ENCODE results near the gene C14orf93.

DNA sequence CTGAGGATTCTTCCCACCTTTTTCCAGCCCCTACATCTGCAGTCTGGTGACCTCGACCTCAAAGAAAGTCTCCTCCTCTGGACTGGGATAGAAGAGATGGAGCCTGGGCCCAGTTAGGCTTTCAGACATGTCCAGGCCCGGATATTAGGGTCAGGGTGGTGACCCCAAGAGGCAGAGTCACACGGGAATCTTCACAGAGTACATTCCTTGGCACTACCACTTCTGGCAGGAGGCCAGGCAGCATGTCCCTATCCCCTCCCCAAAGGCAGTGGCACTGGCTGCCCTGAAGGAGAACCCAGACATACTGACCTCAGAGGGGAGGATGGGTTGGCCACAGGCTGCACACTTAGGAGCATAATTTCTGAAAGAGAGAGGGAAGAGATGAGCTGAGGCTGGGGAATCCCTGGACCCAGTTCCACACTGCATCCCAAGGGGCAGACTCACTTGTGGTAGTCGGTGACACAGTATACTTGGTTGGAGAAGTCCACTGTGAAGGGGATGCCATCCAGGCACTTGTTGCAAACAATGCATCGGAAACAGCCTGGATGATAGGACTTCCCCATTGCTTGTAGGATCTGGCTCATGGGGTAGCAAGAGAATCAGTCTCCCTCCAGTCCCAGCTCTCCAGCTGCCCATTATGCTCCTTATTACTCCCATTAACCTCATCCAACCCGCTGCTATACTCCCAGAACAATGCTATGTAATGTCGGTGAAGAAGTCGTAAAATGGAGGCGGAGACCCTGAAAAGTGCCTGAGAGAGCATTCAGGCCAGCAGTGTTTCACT lies 35.2 kb downstream of the C14orf93 start:
- TF ChIP-seq POLR2AphosphoS5 (IDR thresholded peaks at IDR 0.05) = no peak
- TF ChIP-seq POLR2A (IDR thresholded peaks at IDR 0.05) = no peak
